PC-3 (cell line): ENCODE measurements around the gene CCDC142. TPM values are rescaled to one million over a fixed set of nuclear protein-coding genes. Genes with fewer than 3 reads are reported as not detected.

Source experiments
- ATAC-seq: fragments of 200-7000 bp; cut with Tn5 transposase; 2 replicates; pipeline ENCODE4 v1.9.1; 2020; ENCODE audit warnings: mild to moderate bottlenecking, moderate library complexity
- BruUV-seq: library from RNA; stranded (reverse); fragments of 400-500 nt; replicated peaks from 2 replicates; lab custom pipeline; 2021; lab: Mats Ljungman, UMichigan
- CTCF ChIA-PET: fragments of 300-600 bp; sonication (Branson Sonifier 250); formaldehyde crosslinking; loops from one replicate; lab custom pipeline; 2022; ENCODE audit warnings: antibody characterized with exemption; lab: Charles Lee
- POLR2A ChIA-PET: fragments of 300-600 bp; sonication (Branson Sonifier 250); formaldehyde crosslinking; loops from one replicate; lab custom pipeline; 2022; ENCODE audit warnings: antibody characterized with exemption; ENCODE audit not compliant: unreplicated experiment; lab: Charles Lee
- DNase-seq: peaks from one replicate; pipeline ENCODE4 v3.0.0-alpha.2; 2015
- H2AFZ ChIP-seq: fragments of 300-600 bp; sonication (generic); 2 replicates; pipeline ENCODE4 v1.6.0; 2016; ENCODE audit warnings: antibody characterized with exemption, low read length
- H3F3A ChIP-seq: fragments of 300-600 bp; sonication (generic); one replicate; pipeline ENCODE4 v1.6.0; 2017; ENCODE audit warnings: antibody characterized with exemption, low read length, control low read depth, mild to moderate bottlenecking; ENCODE audit not compliant: unreplicated experiment
- H3K27ac ChIP-seq: fragments of 300-600 bp; sonication (generic); 2 replicates; pipeline ENCODE4 v1.5.1; 2016; ENCODE audit warnings: mild to moderate bottlenecking, low read length
- H3K27me3 ChIP-seq: fragments of 300-600 bp; sonication (generic); 2 replicates; pipeline ENCODE4 v1.6.1; 2016; ENCODE audit warnings: low read length, mixed read lengths
- H3K36me3 ChIP-seq: fragments of 300-600 bp; sonication (generic); 2 replicates; pipeline ENCODE4 v1.6.1; 2016; ENCODE audit warnings: low read depth, mixed run types, low read length, mixed read lengths
- H3K4me1 ChIP-seq: fragments of 300-600 bp; sonication (generic); 2 replicates; pipeline ENCODE4 v1.5.1; 2016; ENCODE audit warnings: low read length; ENCODE audit not compliant: insufficient read depth
- H3K4me2 ChIP-seq: fragments of 300-600 bp; sonication (generic); 2 replicates; pipeline ENCODE4 v1.6.0; 2016; ENCODE audit warnings: low read length
- H3K4me3 ChIP-seq: fragments of 300-600 bp; sonication (generic); 2 replicates; pipeline ENCODE4 v1.5.1; 2016; ENCODE audit warnings: mild to moderate bottlenecking, low read length, mixed read lengths
- H3K79me2 ChIP-seq: fragments of 300-600 bp; sonication (generic); 2 replicates; pipeline ENCODE4 v1.6.1; 2017; ENCODE audit warnings: low read length, mixed read lengths
- H3K9ac ChIP-seq: fragments of 300-600 bp; sonication (generic); 2 replicates; pipeline ENCODE4 v1.6.0; 2016; ENCODE audit warnings: mild to moderate bottlenecking, low read length
- H3K9me2 ChIP-seq: fragments of 300-600 bp; sonication (generic); replicated peaks from 2 replicates; pipeline ENCODE4 v1.6.1; 2016; ENCODE audit warnings: mixed run types, low read length, mixed read lengths
- H3K9me3 ChIP-seq: fragments of 300-600 bp; sonication (generic); 2 replicates; pipeline ENCODE4 v1.6.1; 2016; ENCODE audit warnings: low read length, mixed read lengths
- H4K20me1 ChIP-seq: fragments of 300-600 bp; sonication (generic); 2 replicates; pipeline ENCODE4 v1.6.1; 2016; ENCODE audit warnings: low read length, mixed read lengths
- EZH2 ChIP-seq: fragments of 300-600 bp; sonication (generic); IDR thresholded peaks from one replicate; pipeline ENCODE4 v1.6.1; 2017; ENCODE audit warnings: antibody characterized with exemption, mild to moderate bottlenecking, low read length; ENCODE audit not compliant: unreplicated experiment
- EZH2phosphoT487 ChIP-seq: fragments of 300-600 bp; sonication (generic); IDR thresholded peaks from 2 replicates; pipeline ENCODE4 v1.6.1; 2018; ENCODE audit warnings: mild to moderate bottlenecking, antibody characterized with exemption, low read length, borderline replicate concordance
- intact Hi-C: fragments of 100-400 bp; cut with micrococcal nuclease; formaldehyde crosslinking; loops from 2 replicates; pipeline ENCODE4 v1.9.0; 2023
- total RNA-seq: library from RNA; depleted of rRNA; stranded (reverse); fragments of >200 nt; gene quantifications from 2 replicates; pipeline ENCODE4 v1.2.3, GENCODE V29; 2014
- TF ChIP-seq, protein P1 (sequence below): fragments of 300-600 bp; sonication (generic); conservative IDR thresholded peaks from 2 replicates; pipeline ENCODE4 v1.5.1; 2017; ENCODE audit warnings: antibody characterized with exemption, low read depth, mild to moderate bottlenecking, low read length

CCDC142 gene
- total RNA-seq, 1 experiment from 2014 or later = 14.7 TPM

- TF ChIP-seq EZH2 (no peak), EZH2phosphoT487 (no peak)
- TF ChIP-seq, protein P1, sequence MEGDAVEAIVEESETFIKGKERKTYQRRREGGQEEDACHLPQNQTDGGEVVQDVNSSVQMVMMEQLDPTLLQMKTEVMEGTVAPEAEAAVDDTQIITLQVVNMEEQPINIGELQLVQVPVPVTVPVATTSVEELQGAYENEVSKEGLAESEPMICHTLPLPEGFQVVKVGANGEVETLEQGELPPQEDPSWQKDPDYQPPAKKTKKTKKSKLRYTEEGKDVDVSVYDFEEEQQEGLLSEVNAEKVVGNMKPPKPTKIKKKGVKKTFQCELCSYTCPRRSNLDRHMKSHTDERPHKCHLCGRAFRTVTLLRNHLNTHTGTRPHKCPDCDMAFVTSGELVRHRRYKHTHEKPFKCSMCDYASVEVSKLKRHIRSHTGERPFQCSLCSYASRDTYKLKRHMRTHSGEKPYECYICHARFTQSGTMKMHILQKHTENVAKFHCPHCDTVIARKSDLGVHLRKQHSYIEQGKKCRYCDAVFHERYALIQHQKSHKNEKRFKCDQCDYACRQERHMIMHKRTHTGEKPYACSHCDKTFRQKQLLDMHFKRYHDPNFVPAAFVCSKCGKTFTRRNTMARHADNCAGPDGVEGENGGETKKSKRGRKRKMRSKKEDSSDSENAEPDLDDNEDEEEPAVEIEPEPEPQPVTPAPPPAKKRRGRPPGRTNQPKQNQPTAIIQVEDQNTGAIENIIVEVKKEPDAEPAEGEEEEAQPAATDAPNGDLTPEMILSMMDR = no peak
- H3K4me1 ChIP-seq = peaks cover 20% of the 10 kb centered on the region
- H3K79me2 ChIP-seq = peaks cover 20% of the 10 kb centered on the region
- no TSS peak for BruUV-seq
- H3K4me3 ChIP-seq = no peak overlapping the region
- no peak overlapping the region for H3K27ac ChIP-seq
- ChIA-PET POLR2A (no interaction called here), CTCF (no interaction called here)
- H4K20me1 ChIP-seq = no peaks in the 10 kb centered on the region
- no peak overlapping the region for H2AFZ ChIP-seq
- intact Hi-C loops = no loop called here
- no peak overlapping the region for H3K9ac ChIP-seq
- no peaks in the 10 kb centered on the region for H3K9me2 ChIP-seq
- H3K36me3 ChIP-seq = peaks cover 2% of the 10 kb centered on the region; the same call in 1 of the 2 replicates
- no peak for ATAC-seq
- no peaks in the 10 kb centered on the region for H3F3A ChIP-seq
- no peaks in the 10 kb centered on the region for H3K9me3 ChIP-seq
- DNase-seq = no peak
- no peaks in the 10 kb centered on the region for H3K27me3 ChIP-seq
- no peak overlapping the region for H3K4me2 ChIP-seq
These were observed 27.5 kb upstream of the CCDC142 start for GRCh38 chr2:74510272-74510671.

DNA sequence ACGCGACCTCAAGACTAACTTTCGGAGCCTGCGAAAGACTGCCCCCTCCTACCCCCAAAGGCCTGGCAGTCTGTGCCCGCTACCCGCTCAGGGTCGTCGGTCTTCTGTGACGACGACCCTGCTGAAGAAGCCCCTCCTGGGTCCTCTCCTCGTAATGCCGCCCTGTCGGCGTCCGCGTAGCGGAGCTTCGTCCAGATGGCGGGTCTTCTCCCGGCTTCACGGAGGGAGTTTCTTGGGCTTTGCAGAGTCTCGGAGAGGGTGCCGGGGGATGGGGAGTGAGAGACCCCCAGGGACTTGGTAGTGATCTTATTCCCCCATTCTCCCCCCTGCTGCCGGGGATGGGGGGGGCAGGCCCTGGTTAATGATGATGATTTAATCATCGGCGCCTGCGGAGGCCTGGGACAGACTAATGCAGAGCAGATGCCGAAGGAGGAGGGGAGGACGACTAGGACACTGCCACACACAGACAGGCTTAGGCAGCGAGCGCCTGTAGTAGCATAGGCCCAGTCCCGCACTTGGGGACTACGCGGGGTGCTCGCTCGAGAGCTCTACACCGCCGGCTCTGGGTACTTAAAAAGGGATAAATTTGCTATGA lies 25.2 kb upstream of the CCDC142 start:
- no peaks in the 10 kb centered on the region for H4K20me1 ChIP-seq
- ChIA-PET POLR2A (no interaction called here), CTCF (no interaction called here)
- H3K9me3 ChIP-seq = no peaks in the 10 kb centered on the region
- ATAC-seq = peak; percentile 62
- peak overlapping the region; percentile 95 for H3K4me3 ChIP-seq
- H3K36me3 ChIP-seq = peaks cover 7% of the 10 kb centered on the region
- BruUV-seq = TSS peak; percentile 89
- DNase-seq = peak; percentile 39
- H3F3A ChIP-seq = no peaks in the 10 kb centered on the region
- H3K9me2 ChIP-seq = no peaks in the 10 kb centered on the region
- intact Hi-C loops = loop anchor here (1.0 to 2.0 kb wide), 3 partner anchors 21 to 53 kb away; partner anchors contain the start of genes AUP1, HTRA2, INO80B and TTC31
- peak overlapping the region; percentile 84 for H2AFZ ChIP-seq
- H3K9ac ChIP-seq = peak overlapping the region; percentile 99
- TF ChIP-seq, protein P1 = no peak
- TF ChIP-seq EZH2 = no peak
- H3K4me2 ChIP-seq = peak overlapping the region; percentile 93
- H3K27me3 ChIP-seq = no peaks in the 10 kb centered on the region
- H3K4me1 ChIP-seq = peaks cover 18% of the 10 kb centered on the region
- peaks cover 22% of the 10 kb centered on the region for H3K79me2 ChIP-seq
- peak overlapping the region; percentile 94; the same call in 1 of the 2 replicates for H3K27ac ChIP-seq
